Amniotic epithelial cell (primary cell): ENCODE data around the gene RPL10A.

Experiments
- DNase-seq: peaks from one replicate; pipeline ENCODE4 v3.0.0-alpha.2; 2010; ENCODE audit warnings: low read depth

Gene RPL10A

GRCh38 chr6:35492974-35493284 lies 24.7 kb downstream of the RPL10A start:
- no peak for DNase-seq

GRCh38 chr6:35493307-35493983 lies 25.2 kb downstream of the RPL10A start:
- DNase-seq, result no peak

- no peak for DNase-seq
Observed at GRCh38 chr6:35494161-35494563, 26.0 kb downstream of the RPL10A start.

GRCh38 chr6:35495258-35496035 lies 27.2 kb downstream of the RPL10A start:
- DNase-seq, result no peak

- no peak for DNase-seq
Observed at GRCh38 chr6:35496036-35496840, 28.0 kb downstream of the RPL10A start.

- peak; percentile 50 for DNase-seq
Observed at GRCh38 chr6:35496841-35497570, 28.8 kb downstream of the RPL10A start, which contains the start of gene TEAD3. TEAD3 (minus strand) TSS chr6:35497079.

- peak; percentile 54 for DNase-seq
Observed at GRCh38 chr6:35497571-35498421, 29.6 kb downstream of the RPL10A start.

- peak; percentile 27 for DNase-seq
Observed at GRCh38 chr6:35498422-35499067, 30.3 kb downstream of the RPL10A start.

GRCh38 chr6:35499372-35499771 lies 31.2 kb downstream of the RPL10A start:
- DNase-seq, result no peak

GRCh38 chr6:35500782-35501181 lies 32.6 kb downstream of the RPL10A start:
- peak; percentile 29 for DNase-seq

- no peak for DNase-seq
Observed at GRCh38 chr6:35501784-35502183, 33.6 kb downstream of the RPL10A start.

GRCh38 chr6:35503534-35503933 lies 35.3 kb downstream of the RPL10A start:
- no peak for DNase-seq

- DNase-seq, result no peak
Observed at GRCh38 chr6:35505999-35506412, 37.8 kb downstream of the RPL10A start.

GRCh38 chr6:35506536-35506935 lies 38.3 kb downstream of the RPL10A start:
- no peak for DNase-seq

- no peak for DNase-seq
Observed at GRCh38 chr6:35507221-35507620, 39.0 kb downstream of the RPL10A start.

- DNase-seq, result no peak
Observed at GRCh38 chr6:35508027-35508426, 39.8 kb downstream of the RPL10A start.

GRCh38 chr6:35508542-35508941 lies 40.3 kb downstream of the RPL10A start:
- DNase-seq, result no peak

- DNase-seq, result no peak
Observed at GRCh38 chr6:35510916-35511561, 42.8 kb downstream of the RPL10A start.

GRCh38 chr6:35511562-35511941 lies 43.4 kb downstream of the RPL10A start:
- no peak for DNase-seq

- no peak for DNase-seq
Observed at GRCh38 chr6:35512006-35512405, 43.8 kb downstream of the RPL10A start.
